ENCODE data around the gene ATF7IP. TPM values are rescaled to one million over a fixed set of nuclear protein-coding genes. Genes with fewer than 3 reads are reported as not detected.
A peak's percentile ranks its signal among the peaks of the same experiment; 100 is the strongest.

The ATF7IP gene
- total and polyA plus RNA-seq, 2 experiments from 2014 or later = 42.8 to 100 TPM

DNA sequence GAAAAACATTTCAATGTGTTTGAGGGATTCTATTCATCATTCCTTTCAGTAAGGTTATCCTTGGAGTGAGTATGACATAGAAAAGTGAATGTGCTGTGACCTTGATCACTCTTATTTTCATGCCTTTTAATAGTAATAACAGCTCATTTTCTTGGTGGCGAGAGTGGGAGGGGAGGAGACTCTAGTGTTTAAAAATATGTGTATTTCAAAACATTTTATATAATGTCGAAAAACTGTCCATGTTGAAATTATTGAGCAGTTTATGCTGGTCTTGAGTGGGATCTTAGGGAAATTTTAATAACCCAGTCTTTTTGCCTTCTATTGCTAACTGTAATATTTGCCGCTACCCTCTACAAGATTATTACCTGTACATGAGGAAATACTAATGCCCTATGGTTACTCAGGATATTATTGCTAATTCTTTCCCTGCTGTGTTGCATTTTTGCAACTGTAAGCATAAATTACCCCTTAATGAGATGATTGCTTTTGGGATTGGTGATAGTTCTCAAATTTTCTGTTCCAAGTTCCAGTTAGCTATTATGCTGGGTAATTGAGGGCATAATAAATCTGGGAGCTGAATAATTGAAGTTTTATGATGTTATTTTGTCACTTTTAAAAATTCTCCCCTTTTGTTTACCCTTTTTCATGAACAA lies 21.9 kb downstream of the ATF7IP start:
- no peak for DNase-seq (ENCODE audit: low read depth in 1 of 2, low spot score in 1 of 2)
- Histone ChIP-seq H3K36me3 (no peaks in the 10 kb centered on the region), H3K9me3 (ENCODE audit: low read depth) (no peaks in the 10 kb centered on the region), H3K4me3 (no peak overlapping the region), H3K27ac (no peak overlapping the region), H3K27me3 (no peaks in the 10 kb centered on the region), H3K4me1 (ENCODE audit: low read depth) (peaks cover 22% of the 10 kb centered on the region)
- TF ChIP-seq, protein P1, sequence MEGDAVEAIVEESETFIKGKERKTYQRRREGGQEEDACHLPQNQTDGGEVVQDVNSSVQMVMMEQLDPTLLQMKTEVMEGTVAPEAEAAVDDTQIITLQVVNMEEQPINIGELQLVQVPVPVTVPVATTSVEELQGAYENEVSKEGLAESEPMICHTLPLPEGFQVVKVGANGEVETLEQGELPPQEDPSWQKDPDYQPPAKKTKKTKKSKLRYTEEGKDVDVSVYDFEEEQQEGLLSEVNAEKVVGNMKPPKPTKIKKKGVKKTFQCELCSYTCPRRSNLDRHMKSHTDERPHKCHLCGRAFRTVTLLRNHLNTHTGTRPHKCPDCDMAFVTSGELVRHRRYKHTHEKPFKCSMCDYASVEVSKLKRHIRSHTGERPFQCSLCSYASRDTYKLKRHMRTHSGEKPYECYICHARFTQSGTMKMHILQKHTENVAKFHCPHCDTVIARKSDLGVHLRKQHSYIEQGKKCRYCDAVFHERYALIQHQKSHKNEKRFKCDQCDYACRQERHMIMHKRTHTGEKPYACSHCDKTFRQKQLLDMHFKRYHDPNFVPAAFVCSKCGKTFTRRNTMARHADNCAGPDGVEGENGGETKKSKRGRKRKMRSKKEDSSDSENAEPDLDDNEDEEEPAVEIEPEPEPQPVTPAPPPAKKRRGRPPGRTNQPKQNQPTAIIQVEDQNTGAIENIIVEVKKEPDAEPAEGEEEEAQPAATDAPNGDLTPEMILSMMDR (IDR thresholded peaks at IDR 0.05; ENCODE audit: low read depth, low read length) = no peak

DNA sequence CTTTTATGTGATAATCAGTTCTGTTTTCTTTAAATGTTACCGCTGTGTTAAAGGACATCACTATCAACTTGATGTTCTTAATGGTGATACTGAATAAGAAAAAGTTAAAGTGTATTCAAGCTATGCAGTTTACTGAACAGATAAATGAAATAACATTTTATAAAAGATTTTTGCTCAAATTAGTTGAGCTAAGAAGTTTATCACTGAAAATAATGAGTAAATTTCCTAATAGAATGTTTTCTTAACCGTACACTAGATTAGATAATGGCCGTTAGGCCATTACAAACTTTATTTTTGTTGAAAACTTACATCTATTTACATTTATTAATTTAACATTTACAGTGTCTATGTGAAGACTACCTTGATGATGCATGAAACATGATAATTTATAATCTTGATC lies 25.0 kb downstream of the ATF7IP start:
- H3K9me3 ChIP-seq (ENCODE audit: low read depth) = no peaks in the 10 kb centered on the region
- no peaks in the 10 kb centered on the region for H3K36me3 ChIP-seq
- no peak overlapping the region for H3K4me3 ChIP-seq
- H3K27me3 ChIP-seq = no peaks in the 10 kb centered on the region
- H3K4me1 ChIP-seq (ENCODE audit: low read depth) = peaks cover 15% of the 10 kb centered on the region
- peak overlapping the region; percentile 55 for H3K27ac ChIP-seq
- TF ChIP-seq, protein P1 (IDR thresholded peaks at IDR 0.05; ENCODE audit: low read depth, low read length) = no peak
- no peak for DNase-seq (ENCODE audit: low read depth in 1 of 2, low spot score in 1 of 2)

DNA sequence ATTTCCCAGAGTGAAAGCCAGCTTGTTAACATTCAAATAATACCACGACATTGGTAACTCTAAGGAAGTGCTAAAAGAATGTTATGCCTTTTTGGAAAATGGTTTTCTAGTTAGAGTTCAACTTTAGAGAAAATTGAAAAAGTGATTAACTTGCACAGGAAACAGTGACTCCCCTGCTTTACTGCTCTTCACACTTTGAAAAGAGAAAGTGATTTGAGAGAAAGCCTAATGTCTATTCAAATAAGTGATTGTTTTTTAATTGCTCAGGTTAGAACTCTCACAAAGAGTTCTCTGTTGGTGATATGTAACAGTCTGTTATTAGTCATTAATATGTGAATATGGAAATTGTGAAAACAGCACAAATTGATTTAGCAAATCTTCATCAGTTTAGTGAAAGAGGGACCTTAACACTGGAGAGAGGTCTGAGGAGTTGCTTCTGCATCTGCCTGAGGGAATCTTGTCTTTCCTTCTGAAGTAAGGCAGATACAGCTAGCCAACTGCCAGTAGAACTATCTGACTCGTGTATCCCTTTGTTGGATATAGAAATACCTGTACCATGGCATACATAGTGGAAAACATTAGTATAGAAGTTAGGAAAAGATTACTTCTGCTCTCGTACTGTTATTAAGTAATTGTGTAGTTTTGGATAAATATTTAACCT lies 25.5 kb downstream of the ATF7IP start:
- Histone ChIP-seq H3K27ac (peak overlapping the region; percentile 55), H3K4me1 (ENCODE audit: low read depth) (peaks cover 20% of the 10 kb centered on the region), H3K4me3 (no peak overlapping the region), H3K36me3 (no peaks in the 10 kb centered on the region), H3K27me3 (no peaks in the 10 kb centered on the region), H3K9me3 (ENCODE audit: low read depth) (no peaks in the 10 kb centered on the region)
- no peak for DNase-seq (ENCODE audit: low read depth in 1 of 2, low spot score in 1 of 2)
- TF ChIP-seq, protein P1 (IDR thresholded peaks at IDR 0.05; ENCODE audit: low read depth, low read length) = no peak

DNA sequence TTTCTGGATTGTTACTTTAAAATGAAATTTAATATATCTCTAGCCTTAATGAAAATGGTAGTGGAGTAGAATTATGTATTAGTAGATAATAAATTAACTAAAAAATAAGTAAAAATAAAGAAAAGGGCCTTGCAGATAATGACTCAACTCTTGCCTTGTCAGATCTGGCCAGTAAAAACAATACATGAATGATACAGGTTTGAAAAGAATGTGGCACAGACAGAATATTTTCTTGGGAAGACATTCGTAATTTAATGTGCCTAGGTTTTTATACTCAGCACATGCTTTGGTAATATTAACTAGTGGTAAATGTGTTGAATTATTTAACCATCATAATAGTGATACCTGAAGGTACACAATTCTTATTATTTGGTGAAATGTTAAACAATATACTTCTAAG lies 28.3 kb downstream of the ATF7IP start:
- Histone ChIP-seq H3K27me3 (no peaks in the 10 kb centered on the region), H3K36me3 (no peaks in the 10 kb centered on the region), H3K9me3 (ENCODE audit: low read depth) (no peaks in the 10 kb centered on the region), H3K4me1 (ENCODE audit: low read depth) (peaks cover 20% of the 10 kb centered on the region), H3K4me3 (no peak overlapping the region), H3K27ac (peak overlapping the region; percentile 87)
- TF ChIP-seq, protein P1 (IDR thresholded peaks at IDR 0.05; ENCODE audit: low read depth, low read length) = no peak
- DNase-seq (ENCODE audit: low read depth in 1 of 2, low spot score in 1 of 2) = no peak

DNA sequence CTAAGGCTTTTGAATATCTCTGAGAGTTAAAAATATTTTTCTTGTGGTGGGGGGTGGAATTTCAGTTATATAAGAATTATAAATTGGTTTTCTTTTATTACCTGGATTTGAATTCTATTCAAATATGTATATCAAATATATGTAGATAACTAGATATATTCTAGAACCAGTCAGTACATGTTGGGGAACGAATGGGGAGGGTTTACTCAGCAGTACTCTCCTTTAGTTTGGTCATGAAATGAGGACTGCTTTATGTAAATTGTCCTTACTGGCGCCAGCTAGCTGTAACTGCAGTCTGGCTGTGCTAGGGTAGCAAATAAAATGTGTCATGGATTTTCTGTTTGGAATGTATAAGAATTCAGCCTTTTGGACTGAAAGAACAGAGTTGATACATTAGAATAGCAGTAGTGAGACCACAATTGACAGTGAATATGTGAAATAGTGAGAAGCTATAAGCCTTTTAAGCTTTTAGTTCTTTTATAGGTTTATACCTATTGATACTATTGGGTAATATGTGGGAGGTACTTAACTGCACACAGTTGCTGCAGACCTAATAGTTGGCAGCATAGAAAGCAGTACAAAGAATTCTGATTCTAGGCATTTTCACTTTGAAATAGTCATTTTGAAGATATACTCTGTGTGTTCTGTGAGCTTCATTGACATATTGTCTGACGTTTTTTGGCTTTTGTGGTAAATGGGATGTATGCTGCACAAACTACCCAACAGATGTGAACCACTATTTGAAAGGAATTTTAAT lies 29.0 kb downstream of the ATF7IP start:
- Histone ChIP-seq H3K4me3 (peak overlapping the region; percentile 19), H3K9me3 (ENCODE audit: low read depth) (no peaks in the 10 kb centered on the region), H3K36me3 (no peaks in the 10 kb centered on the region), H3K27ac (peak overlapping the region; percentile 87), H3K27me3 (no peaks in the 10 kb centered on the region), H3K4me1 (ENCODE audit: low read depth) (peaks cover 20% of the 10 kb centered on the region)
- peak; percentile 77 to 87 for DNase-seq (ENCODE audit: low read depth in 1 of 2, low spot score in 1 of 2)
- TF ChIP-seq, protein P1 (IDR thresholded peaks at IDR 0.05; ENCODE audit: low read depth, low read length) = peak; percentile 8

Measured in cardiac muscle cell (in vitro differentiated cells and primary cell).